SU-DHL-6 (cell line): Measurements from ENCODE around the gene SPSB3.

ENCODE experiments used
- H2AFZ ChIP-seq: fragments of 200-600 bp; sonication (generic); 2 replicates; pipeline ENCODE4 v1.6.1; 2014; ENCODE audit warnings: low read depth, mild to moderate bottlenecking, moderate library complexity, mixed read lengths, antibody characterized with exemption, low read length; ENCODE audit not compliant: severe bottlenecking
- H3F3A ChIP-seq: fragments of 200-600 bp; shearing (Covaris generic); 2 replicates; pipeline ENCODE4 v1.6.0; 2016; ENCODE audit warnings: antibody characterized with exemption, mild to moderate bottlenecking; ENCODE audit not compliant: insufficient read depth
- H3K27ac ChIP-seq: fragments of 200-600 bp; sonication (generic); 2 replicates; pipeline ENCODE4 v1.5.1; 2016; ENCODE audit warnings: low read depth, mild to moderate bottlenecking, low read length, moderate library complexity, mixed read lengths
- H3K27me3 ChIP-seq: fragments of 200-600 bp; sonication (generic), shearing (Covaris generic); 2 replicates; pipeline ENCODE4 v1.6.0; 2014; ENCODE audit warnings: mild to moderate bottlenecking, low read length
- H3K36me3 ChIP-seq: fragments of 200-600 bp; sonication (generic); 2 replicates; pipeline ENCODE4 v1.6.1; 2014; ENCODE audit warnings: mild to moderate bottlenecking, low read length, mixed read lengths
- H3K4me2 ChIP-seq: fragments of 300-600, 200-600 bp; shearing (Covaris generic), sonication (generic); 2 replicates; pipeline ENCODE4 v1.6.0; 2014; ENCODE audit warnings: low read length, low read depth, mild to moderate bottlenecking; ENCODE audit not compliant: poor library complexity, severe bottlenecking
- H3K4me3 ChIP-seq: fragments of 200-600 bp; sonication (generic); 2 replicates; pipeline ENCODE4 v1.5.1; 2014; ENCODE audit warnings: antibody characterized with exemption, low read length, mild to moderate bottlenecking, mixed read lengths; ENCODE audit not compliant: insufficient read depth, poor library complexity, severe bottlenecking
- H3K79me2 ChIP-seq: fragments of 200-600 bp; sonication (generic); 2 replicates; pipeline ENCODE4 v1.6.1; 2014; ENCODE audit warnings: mild to moderate bottlenecking, low read length, moderate library complexity; ENCODE audit not compliant: insufficient read depth
- H3K9ac ChIP-seq: fragments of 200-600 bp; sonication (generic); 2 replicates; pipeline ENCODE4 v1.7.0; 2014; ENCODE audit warnings: mild to moderate bottlenecking, low read length
- H3K9me2 ChIP-seq: fragments of 200-600 bp; sonication (generic); replicated peaks from 2 replicates; pipeline ENCODE4 v1.6.1; 2014; ENCODE audit warnings: low read length; ENCODE audit not compliant: insufficient read depth
- H3K9me3 ChIP-seq: fragments of 200-600 bp; sonication (generic); 2 replicates; pipeline ENCODE4 v1.6.1; 2014; ENCODE audit warnings: low read length, mixed read lengths; ENCODE audit not compliant: insufficient read depth
- H4K20me1 ChIP-seq: fragments of 200-600 bp; sonication (generic); 2 replicates; pipeline ENCODE4 v1.6.1; 2014; ENCODE audit warnings: low read depth, mild to moderate bottlenecking, antibody characterized with exemption, low read length, moderate library complexity, mixed read lengths
- CTCF ChIP-seq: fragments of 200-600 bp; sonication (generic); IDR thresholded peaks from one replicate; pipeline ENCODE4 v1.5.1; 2017; ENCODE audit warnings: antibody characterized with exemption, mild to moderate bottlenecking, low read length, moderate library complexity; ENCODE audit not compliant: insufficient read depth, poor library complexity, severe bottlenecking
- EZH2phosphoT487 ChIP-seq: fragments of 200-600 bp; sonication (generic), shearing (Covaris generic); conservative IDR thresholded peaks from 2 replicates; pipeline ENCODE4 v1.6.1; 2018; ENCODE audit warnings: mild to moderate bottlenecking, antibody characterized with exemption, low read length, moderate library complexity, mixed read lengths

Gene SPSB3

GRCh38 chr16:1729445-1729844 lies 52.9 kb downstream of the SPSB3 start:
- Histone ChIP-seq H3K9ac (no peak overlapping the region), H2AFZ (no peak overlapping the region), H3K9me2 (no peaks in the 10 kb centered on the region), H4K20me1 (no peaks in the 10 kb centered on the region), H3K79me2 (no peaks in the 10 kb centered on the region; the same call in 1 of the 2 replicates), H3K36me3 (no peaks in the 10 kb centered on the region), H3K9me3 (no peaks in the 10 kb centered on the region), H3K4me2 (no peak overlapping the region), H3F3A (no peaks in the 10 kb centered on the region), H3K27me3 (no peaks in the 10 kb centered on the region), H3K27ac (no peak overlapping the region), H3K4me3 (no peak overlapping the region)
- no peak for TF ChIP-seq CTCF
- no peak for TF ChIP-seq EZH2phosphoT487

- H2AFZ ChIP-seq, result no peak overlapping the region
- no peaks in the 10 kb centered on the region for H3K9me2 ChIP-seq
- no peaks in the 10 kb centered on the region for H3K36me3 ChIP-seq
These were observed 53.3 kb downstream of the SPSB3 start for GRCh38 chr16:1729026-1729425.

GRCh38 chr16:1727651-1728624 lies 54.4 kb downstream of the SPSB3 start:
- Histone ChIP-seq H3K4me3 (no peak overlapping the region), H3K9me3 (no peaks in the 10 kb centered on the region), H3K36me3 (no peaks in the 10 kb centered on the region)

More at GRCh38 chr16:1729026-1729425, 53.3 kb downstream of the SPSB3 start:
- Histone ChIP-seq H4K20me1 (no peaks in the 10 kb centered on the region), H3K4me2 (no peak overlapping the region), H3K27me3 (no peaks in the 10 kb centered on the region), H3K9me3 (no peaks in the 10 kb centered on the region), H3K79me2 (peaks cover under 1% of the 10 kb centered on the region; the same call in 1 of the 2 replicates), H3K27ac (no peak overlapping the region), H3F3A (no peaks in the 10 kb centered on the region), H3K9ac (no peak overlapping the region), H3K4me3 (no peak overlapping the region)
- no peak for TF ChIP-seq CTCF
- no peak for TF ChIP-seq EZH2phosphoT487

More at GRCh38 chr16:1727651-1728624, 54.4 kb downstream of the SPSB3 start:
- Histone ChIP-seq H3F3A (no peaks in the 10 kb centered on the region), H4K20me1 (no peaks in the 10 kb centered on the region; the same call in 1 of the 2 replicates), H3K79me2 (peaks cover 9% of the 10 kb centered on the region; the same call in 1 of the 2 replicates), H3K27me3 (no peaks in the 10 kb centered on the region), H2AFZ (no peak overlapping the region), H3K9ac (no peak overlapping the region), H3K4me2 (no peak overlapping the region), H3K27ac (no peak overlapping the region), H3K9me2 (no peaks in the 10 kb centered on the region)
- TF ChIP-seq CTCF, result no peak
- no peak for TF ChIP-seq EZH2phosphoT487
